Esophagus squamous epithelium (tissue), 4 donors: ENCODE results near the gene TRAF3.

ENCODE experiments used
- CTCF ChIP-seq, 6 experiments: fragments of 450-650 bp in 4 of 6; fragments of 200-600 bp in 2 of 6; sonication (generic) in 2 of 6; IDR thresholded peaks; one replicate each; pipeline ENCODE4 v1.5.1; 2016 to 2019; ENCODE audit warnings: antibody characterized with exemption in 6 of 6, mild to moderate bottlenecking in 4 of 6, moderate library complexity in 4 of 6
- POLR2A ChIP-seq, 4 donors: fragments of 450-650 bp; IDR thresholded peaks; one replicate each; pipeline ENCODE4 v1.6.1; 2017; ENCODE audit warnings: antibody characterized with exemption in 4 of 4, mild to moderate bottlenecking in 4 of 4, moderate library complexity in 3 of 4

- TF ChIP-seq POLR2A (IDR thresholded peaks at IDR 0.05), result no peak
- TF ChIP-seq CTCF (IDR thresholded peaks at IDR 0.05), result no peak
These were observed 89.9 kb downstream of the TRAF3 start for GRCh38 chr14:102866982-102867761.
